ENCODE data around the gene TM7SF2. TPM values are rescaled to one million over a fixed set of nuclear protein-coding genes. Genes with fewer than 3 reads are reported as not detected.

The TM7SF2 gene
- total and polyA plus RNA-seq, 2 of the 13 experiments (the other 11 are each of a cell fraction or from before 2014, with no cell fraction given), result 56.0 to 66.9 TPM

DNA sequence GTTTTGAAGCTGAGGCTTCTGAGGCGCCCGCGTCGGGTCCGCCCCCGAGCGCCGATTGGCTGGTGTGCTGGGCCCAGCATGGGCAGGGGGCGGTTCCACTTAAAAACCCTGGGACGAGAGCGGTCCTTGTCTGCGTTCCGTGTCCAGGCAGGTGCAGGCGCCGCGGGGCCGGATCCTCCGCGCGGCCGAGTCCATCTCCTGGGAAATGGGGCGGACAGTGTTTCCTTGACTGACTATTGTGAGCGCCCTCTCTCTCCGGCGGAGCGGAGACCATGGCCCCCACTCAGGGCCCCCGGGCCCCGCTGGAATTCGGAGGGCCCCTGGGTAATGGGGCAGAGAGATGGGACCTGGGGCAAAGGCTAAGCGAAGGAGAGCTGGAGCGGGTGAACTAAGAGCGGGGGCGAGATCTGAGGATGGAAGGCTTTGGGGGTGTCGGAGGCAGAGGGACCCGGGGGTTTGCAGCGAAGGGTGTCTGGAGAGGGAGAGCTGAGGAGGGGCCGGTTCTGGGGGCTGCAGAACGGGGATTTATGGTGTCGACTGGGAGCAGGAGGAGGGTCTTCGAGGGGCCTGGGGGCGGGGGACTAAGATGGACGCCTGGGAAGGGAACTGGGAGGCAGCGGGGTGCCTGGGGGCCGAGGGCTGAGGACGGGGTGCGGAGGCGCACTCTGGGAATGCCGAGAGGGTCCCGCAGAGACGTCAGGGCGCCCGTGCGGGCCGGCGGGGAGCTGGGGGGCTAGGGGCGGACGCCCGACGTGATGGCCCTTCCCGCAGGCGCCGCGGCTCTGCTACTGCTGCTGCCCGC lies at the start of gene TM7SF2 (continued):
- TF ChIP-seq HNRNPUL1 (IDR thresholded peaks at IDR 0.05; ENCODE audit: low read depth, low read length) (no peak), ZNF296 (CRISPR knock-in tag; conservative IDR thresholded peaks at IDR 0.05) (no peak), SIN3A (IDR thresholded peaks at IDR 0.05; ENCODE audit: borderline replicate concordance, low read depth, low read length) (peak; percentile 87; the same call in 1 of the 2 replicates), GLMP (CRISPR knock-in tag; IDR thresholded peaks at IDR 0.05; ENCODE audit: borderline replicate concordance) (no peak), ZNF543 (CRISPR knock-in tag; IDR thresholded peaks at IDR 0.05) (peak; percentile 77; the same call in 1 of the 2 replicates), ZSCAN31 (CRISPR knock-in tag; IDR thresholded peaks at IDR 0.05; ENCODE audit: low read depth) (0 out of 2 replicates have a peak, but pooled peaks have one; percentile 29), ZKSCAN8 (CRISPR knock-in tag; IDR thresholded peaks at IDR 0.05; ENCODE audit: borderline replicate concordance) (no peak), NCOA1 (CRISPR knock-in tag; IDR thresholded peaks at IDR 0.05) (no peak), TEAD3 (CRISPR knock-in tag; optimal IDR thresholded peaks at IDR 0.05; ENCODE audit: borderline replicate concordance) (peak; percentile 50), ATF6 (CRISPR knock-in tag; conservative IDR thresholded peaks at IDR 0.05) (no peak), SALL1 (CRISPR knock-in tag; IDR thresholded peaks at IDR 0.05) (peak; percentile 47; the same call in 1 of the 2 replicates), STAT5B (CRISPR knock-in tag; IDR thresholded peaks at IDR 0.05) (no peak), ELF3 (CRISPR knock-in tag; IDR thresholded peaks at IDR 0.05) (0 out of 2 replicates have a peak, but pooled peaks have one; percentile 13), ZNF781 (CRISPR knock-in tag; IDR thresholded peaks at IDR 0.05; ENCODE audit: borderline replicate concordance, not compliant biosample characterization) (peak; percentile 94), ZNF207 (IDR thresholded peaks at IDR 0.05; ENCODE audit: borderline replicate concordance) (no peak), ZBTB34 (CRISPR knock-in tag; IDR thresholded peaks at IDR 0.05) (no peak), MEF2D (CRISPR knock-in tag; IDR thresholded peaks at IDR 0.05) (peak; percentile 58; the same call in 1 of the 2 replicates), TEF (CRISPR knock-in tag; IDR thresholded peaks at IDR 0.05) (no peak; the same call in 1 of the 2 replicates)
- TF ChIP-seq, protein P1, sequence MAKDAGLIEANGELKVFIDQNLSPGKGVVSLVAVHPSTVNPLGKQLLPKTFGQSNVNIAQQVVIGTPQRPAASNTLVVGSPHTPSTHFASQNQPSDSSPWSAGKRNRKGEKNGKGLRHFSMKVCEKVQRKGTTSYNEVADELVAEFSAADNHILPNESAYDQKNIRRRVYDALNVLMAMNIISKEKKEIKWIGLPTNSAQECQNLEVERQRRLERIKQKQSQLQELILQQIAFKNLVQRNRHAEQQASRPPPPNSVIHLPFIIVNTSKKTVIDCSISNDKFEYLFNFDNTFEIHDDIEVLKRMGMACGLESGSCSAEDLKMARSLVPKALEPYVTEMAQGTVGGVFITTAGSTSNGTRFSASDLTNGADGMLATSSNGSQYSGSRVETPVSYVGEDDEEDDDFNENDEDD (CRISPR knock-in tag; IDR thresholded peaks at IDR 0.05; ENCODE audit: borderline replicate concordance), result no peak
- TF ChIP-seq, protein P2, sequence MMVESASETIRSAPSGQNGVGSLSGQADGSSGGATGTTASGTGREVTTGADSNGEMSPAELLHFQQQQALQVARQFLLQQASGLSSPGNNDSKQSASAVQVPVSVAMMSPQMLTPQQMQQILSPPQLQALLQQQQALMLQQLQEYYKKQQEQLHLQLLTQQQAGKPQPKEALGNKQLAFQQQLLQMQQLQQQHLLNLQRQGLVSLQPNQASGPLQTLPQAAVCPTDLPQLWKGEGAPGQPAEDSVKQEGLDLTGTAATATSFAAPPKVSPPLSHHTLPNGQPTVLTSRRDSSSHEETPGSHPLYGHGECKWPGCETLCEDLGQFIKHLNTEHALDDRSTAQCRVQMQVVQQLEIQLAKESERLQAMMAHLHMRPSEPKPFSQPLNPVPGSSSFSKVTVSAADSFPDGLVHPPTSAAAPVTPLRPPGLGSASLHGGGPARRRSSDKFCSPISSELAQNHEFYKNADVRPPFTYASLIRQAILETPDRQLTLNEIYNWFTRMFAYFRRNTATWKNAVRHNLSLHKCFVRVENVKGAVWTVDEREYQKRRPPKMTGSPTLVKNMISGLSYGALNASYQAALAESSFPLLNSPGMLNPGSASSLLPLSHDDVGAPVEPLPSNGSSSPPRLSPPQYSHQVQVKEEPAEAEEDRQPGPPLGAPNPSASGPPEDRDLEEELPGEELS (CRISPR knock-in tag; IDR thresholded peaks at IDR 0.05), result peak; percentile 46

Data from HepG2 (cell line).